Osteocyte (in vitro differentiated cells): ENCODE results near the gene GPN1. TPM values are rescaled to one million over a fixed set of nuclear protein-coding genes. Genes with fewer than 3 reads are reported as not detected.
A peak's percentile ranks its signal among the peaks of the same experiment; 100 is the strongest.
"Not testable (repeated sequence)": the region's sequence is repeated elsewhere in the genome, so short reads cannot be mapped to it uniquely, and the experiment has no call there.

Source experiments
- DNase-seq: peaks from one replicate; pipeline ENCODE4 v3.0.0; 2021; ENCODE audit warnings: mixed read lengths; ENCODE audit not compliant: unreplicated experiment; ENCODE audit errors: extremely low spot score
- H3K27ac Mint-ChIP-seq: one replicate; pipeline ENCODE4 v1.8.0; 2021; ENCODE audit warnings: mild to moderate bottlenecking, mixed read lengths; ENCODE audit not compliant: unreplicated experiment
- H3K27me3 Mint-ChIP-seq: one replicate; pipeline ENCODE4 v1.8.0; 2021; ENCODE audit warnings: mixed read lengths; ENCODE audit not compliant: unreplicated experiment
- H3K36me3 Mint-ChIP-seq: one replicate; pipeline ENCODE4 v1.8.0; 2021; ENCODE audit warnings: mixed read lengths; ENCODE audit not compliant: unreplicated experiment
- H3K4me1 Mint-ChIP-seq: one replicate; pipeline ENCODE4 v1.8.0; 2021; ENCODE audit warnings: mixed read lengths; ENCODE audit not compliant: unreplicated experiment
- H3K4me3 Mint-ChIP-seq: one replicate; pipeline ENCODE4 v1.8.0; 2021; ENCODE audit warnings: mild to moderate bottlenecking, moderate library complexity, mixed read lengths; ENCODE audit not compliant: unreplicated experiment
- H3K9me3 Mint-ChIP-seq: one replicate; pipeline ENCODE4 v1.8.0; 2021; ENCODE audit warnings: mixed read lengths; ENCODE audit not compliant: unreplicated experiment
- CTCF ChIP-seq: fragments of 200-600 bp; sonication (generic); IDR thresholded peaks from 2 replicates; pipeline ENCODE4 v1.5.0; 2021; ENCODE audit warnings: antibody characterized with exemption, mild to moderate bottlenecking, moderate library complexity
- total RNA-seq: library from RNA; stranded (reverse); gene quantifications from 2 replicates; pipeline ENCODE4 v1.2.1, GENCODE V29; 2021

Gene GPN1
- total RNA-seq, 1 donor from 2014 or later: 28.6 TPM

GRCh38 chr2:27615316-27615715 lies 13.5 kb upstream of the GPN1 start:
- Mint-ChIP-seq H3K27ac (no peak overlapping the region), H3K4me3 (no peak overlapping the region), H3K27me3 (no peaks in the 10 kb centered on the region), H3K4me1 (peaks cover 2% of the 10 kb centered on the region), H3K9me3 (no peaks in the 10 kb centered on the region), H3K36me3 (peaks cover 52% of the 10 kb centered on the region)
- no peak for DNase-seq
- TF ChIP-seq CTCF: no peak

- Mint-ChIP-seq H3K9me3 (no peaks in the 10 kb centered on the region), H3K27me3 (no peaks in the 10 kb centered on the region), H3K4me3 (no peak overlapping the region), H3K27ac (no peak overlapping the region), H3K4me1 (peaks cover 16% of the 10 kb centered on the region), H3K36me3 (peaks cover 61% of the 10 kb centered on the region)
- TF ChIP-seq CTCF: no peak
- no peak for DNase-seq
Observed at GRCh38 chr2:27621524-27621923, 7.3 kb upstream of the GPN1 start.

GRCh38 chr2:27622921-27623384 lies 5.9 kb upstream of the GPN1 start:
- TF ChIP-seq CTCF: no peak
- Mint-ChIP-seq H3K4me1 (peaks cover 30% of the 10 kb centered on the region), H3K27ac (peak overlapping the region; percentile 68), H3K4me3 (no peak overlapping the region), H3K36me3 (peaks cover 51% of the 10 kb centered on the region), H3K27me3 (no peaks in the 10 kb centered on the region), H3K9me3 (no peaks in the 10 kb centered on the region)
- DNase-seq: no peak

GRCh38 chr2:27624943-27625342 lies 3.9 kb upstream of the GPN1 start:
- TF ChIP-seq CTCF: no peak
- peaks cover 37% of the 10 kb centered on the region for H3K36me3 Mint-ChIP-seq

GRCh38 chr2:27626323-27626722 lies 2.5 kb upstream of the GPN1 start:
- not testable (repeated sequence) for H3K27ac Mint-ChIP-seq, H3K9me3 Mint-ChIP-seq, H3K4me3 Mint-ChIP-seq

More at GRCh38 chr2:27624943-27625342, 3.9 kb upstream of the GPN1 start:
- no peak for DNase-seq
- H3K4me3 Mint-ChIP-seq: no peak overlapping the region
- H3K9me3 Mint-ChIP-seq: no peaks in the 10 kb centered on the region
- H3K4me1 Mint-ChIP-seq: peaks cover 34% of the 10 kb centered on the region
- no peaks in the 10 kb centered on the region for H3K27me3 Mint-ChIP-seq
- no peak overlapping the region for H3K27ac Mint-ChIP-seq

GRCh38 chr2:27626921-27627320 lies 1.9 kb upstream of the GPN1 start:
- H3K9me3 Mint-ChIP-seq, H3K27me3 Mint-ChIP-seq, DNase-seq, H3K4me3 Mint-ChIP-seq: not testable (repeated sequence)
- Mint-ChIP-seq H3K4me1 (peaks cover 38% of the 10 kb centered on the region), H3K27ac (peak overlapping the region; percentile 32), H3K36me3 (peaks cover 32% of the 10 kb centered on the region)

More at GRCh38 chr2:27626323-27626722, 2.5 kb upstream of the GPN1 start:
- peaks cover 40% of the 10 kb centered on the region for H3K4me1 Mint-ChIP-seq
- H3K27me3 Mint-ChIP-seq, DNase-seq: not testable (repeated sequence)
- peaks cover 35% of the 10 kb centered on the region for H3K36me3 Mint-ChIP-seq
